NCI-H510A treated with DMSO at 0.1 percent for 48 hours (cell line): ENCODE measurements around the gene HSP90B1.

Source experiments
- DNase-seq: peaks from one replicate; lab custom pipeline; 2025; lab: John Stamatoyannopoulos, UW

Gene HSP90B1

DNA sequence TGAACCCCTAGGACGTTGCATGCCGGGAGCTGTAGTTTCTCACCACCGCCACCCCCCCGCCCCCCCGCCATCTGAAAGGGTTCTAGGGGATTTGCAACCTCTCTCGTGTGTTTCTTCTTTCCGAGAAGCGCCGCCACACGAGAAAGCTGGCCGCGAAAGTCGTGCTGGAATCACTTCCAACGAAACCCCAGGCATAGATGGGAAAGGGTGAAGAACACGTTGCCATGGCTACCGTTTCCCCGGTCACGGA lies 501 bp upstream of the HSP90B1 start:
- DNase-seq, result no peak

DNA sequence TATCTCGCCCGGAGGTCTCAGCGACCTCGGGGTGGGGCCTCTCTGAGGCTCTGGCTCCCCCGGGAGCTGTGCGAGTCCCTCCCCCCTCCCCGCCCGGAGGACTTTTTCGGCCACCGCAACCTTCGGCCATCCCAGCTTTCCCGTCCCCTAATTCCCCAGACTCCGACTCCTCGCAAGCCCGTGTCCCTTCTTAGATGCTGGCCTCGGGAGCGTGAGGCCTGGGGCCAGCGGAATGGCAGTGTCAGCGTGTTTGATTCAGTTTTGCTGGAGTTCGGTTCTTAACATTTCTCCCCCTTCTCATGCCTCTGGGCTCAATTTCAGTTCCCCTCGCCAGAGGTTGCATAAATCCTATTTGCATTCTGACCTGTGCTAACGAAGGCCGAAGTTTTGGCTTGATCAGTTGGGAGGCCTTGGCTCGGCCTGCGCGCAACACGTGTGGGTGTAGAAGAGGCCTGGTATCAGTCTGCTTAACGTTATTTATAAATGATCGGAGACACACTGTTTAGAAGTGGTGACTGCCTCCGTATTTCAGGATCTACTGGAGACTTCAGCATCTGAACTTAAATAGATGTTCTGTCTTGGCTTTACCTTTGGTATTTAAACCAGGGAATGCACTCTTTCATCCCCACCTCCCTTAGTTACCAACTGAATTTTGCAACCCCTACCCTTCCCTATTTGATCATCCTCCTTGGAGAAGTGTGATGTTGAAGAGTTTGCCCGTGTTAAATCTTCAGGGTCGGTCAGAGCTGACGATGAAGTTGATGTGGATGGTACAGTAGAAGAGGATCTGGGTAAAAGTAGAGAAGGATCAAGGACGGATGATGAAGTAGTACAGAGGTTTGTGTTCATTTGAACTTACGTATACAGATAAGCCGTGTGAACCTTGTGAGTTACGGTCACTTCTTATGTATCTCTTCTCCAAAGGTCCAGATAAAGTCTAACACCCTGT lies 851 bp downstream of the HSP90B1 start:
- no peak for DNase-seq

DNA sequence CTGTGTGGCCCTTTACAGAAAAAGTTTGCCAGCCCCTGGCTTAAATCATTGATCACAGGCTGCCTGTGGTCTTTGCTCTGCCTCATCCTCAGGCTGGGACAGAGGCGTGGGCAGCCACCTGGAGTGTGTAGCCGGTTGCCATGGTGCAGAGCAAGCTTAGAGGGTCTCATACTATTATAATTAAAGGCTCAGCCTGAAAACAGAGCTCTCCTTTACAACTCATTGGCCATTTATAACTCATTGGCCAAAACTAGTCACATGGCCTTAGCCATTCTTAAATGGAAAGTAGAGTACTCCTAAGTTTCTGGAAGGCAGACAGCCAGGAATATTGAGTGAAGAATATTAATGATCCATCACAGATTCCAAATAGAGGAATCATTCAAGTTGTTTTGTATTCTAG lies 3.0 kb downstream of the HSP90B1 start:
- no peak for DNase-seq

DNA sequence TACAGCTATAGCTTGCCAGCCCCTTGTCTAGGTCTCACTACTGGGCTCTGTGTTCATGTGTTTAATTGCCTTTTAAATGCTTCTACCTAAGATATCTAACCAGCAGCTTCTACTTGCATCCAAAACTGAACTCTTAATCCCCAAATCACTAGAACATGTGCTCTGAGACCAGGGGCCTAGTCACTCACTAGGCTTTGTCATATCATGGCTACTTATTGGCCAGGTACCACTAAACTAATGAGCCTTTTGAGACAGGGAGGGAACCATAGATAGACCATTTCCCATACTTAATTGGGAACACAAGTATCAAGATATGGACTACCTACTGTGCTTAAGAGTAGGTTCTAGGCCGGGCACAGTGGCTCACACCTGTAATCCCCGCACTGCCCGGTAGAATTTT lies 6.5 kb downstream of the HSP90B1 start:
- DNase-seq, result no peak

DNA sequence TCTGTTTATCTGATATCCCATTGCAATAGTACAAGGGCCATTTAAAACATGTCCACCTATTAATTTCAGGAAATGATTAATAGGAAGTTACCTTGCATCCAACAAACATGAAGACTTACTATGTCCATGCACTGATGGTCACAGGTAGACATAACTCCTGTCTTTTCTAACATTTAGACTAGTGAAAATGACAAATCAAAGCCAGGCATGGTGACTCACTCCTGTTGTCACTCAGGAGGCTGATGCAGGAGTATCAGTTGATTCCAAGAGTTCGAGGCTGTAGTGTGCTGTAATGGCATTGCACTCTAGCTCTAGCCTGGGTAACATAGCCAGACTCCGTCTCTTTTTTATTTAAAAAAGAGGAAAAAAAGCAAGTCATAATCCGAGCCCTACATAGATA lies 14.8 kb downstream of the HSP90B1 start:
- DNase-seq, result no peak

DNA sequence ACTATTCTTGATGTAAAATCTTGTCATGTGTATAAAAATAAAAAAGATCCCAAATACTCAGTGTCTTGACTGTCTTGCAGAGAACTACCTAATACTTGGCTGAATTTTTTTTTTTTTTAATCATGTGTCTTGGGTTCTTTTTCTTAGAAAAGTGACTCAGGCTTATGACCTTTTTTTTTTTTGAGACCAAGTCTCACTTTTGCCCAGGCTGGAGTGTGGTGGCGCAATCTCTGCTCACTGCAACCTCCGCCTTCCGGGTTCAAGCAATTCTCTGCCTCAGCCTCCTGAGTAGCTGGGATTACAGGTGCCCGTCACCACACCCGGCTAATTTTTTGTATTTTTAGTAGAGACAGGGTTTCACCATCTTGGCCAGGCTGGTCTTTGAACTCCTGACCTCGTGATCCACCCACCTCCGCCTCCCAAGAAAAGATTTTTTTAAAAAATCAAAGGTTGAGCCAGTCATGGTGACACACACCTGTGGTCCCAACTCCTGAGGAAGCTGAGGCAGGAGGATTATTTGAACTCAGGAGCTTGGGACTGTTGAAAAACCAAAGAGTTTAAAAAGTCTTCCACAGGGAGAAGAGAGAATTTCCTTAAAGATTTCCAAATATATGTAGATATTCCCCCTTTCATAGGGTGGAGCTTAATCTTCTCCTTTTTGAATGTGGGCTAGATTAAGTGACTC lies 17.8 kb downstream of the HSP90B1 start:
- DNase-seq, result no peak

DNA sequence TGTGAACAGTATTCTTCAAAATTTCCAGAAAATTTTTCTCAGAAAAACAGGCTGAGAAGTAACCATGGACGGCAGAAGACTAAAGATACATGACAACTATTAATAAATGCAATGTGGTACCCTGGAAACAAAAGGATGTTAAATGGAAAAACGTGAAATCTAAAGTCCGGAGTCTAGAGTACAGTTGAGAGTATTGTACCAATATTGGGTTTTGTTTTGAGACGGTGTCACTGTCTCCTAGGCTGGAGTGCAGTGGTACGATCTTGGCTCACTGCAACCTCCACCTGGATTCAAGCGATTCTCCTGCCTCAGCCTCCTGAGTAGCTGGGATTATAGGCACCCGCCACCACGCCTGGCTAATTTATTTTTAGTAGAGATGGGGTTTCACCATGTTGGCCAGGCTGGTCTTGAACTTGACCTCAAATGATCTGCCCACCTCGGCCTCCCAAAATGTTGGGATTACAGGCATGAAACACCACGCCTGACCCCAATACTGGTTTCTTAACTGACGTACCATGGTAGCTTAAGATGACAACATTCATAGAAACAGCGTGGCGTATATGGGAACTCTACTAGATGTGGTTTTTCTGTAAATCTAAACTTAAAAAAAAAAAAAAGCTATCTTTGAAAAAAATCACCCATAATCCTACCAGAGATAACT lies 18.7 kb downstream of the HSP90B1 start:
- DNase-seq, result no peak

DNA sequence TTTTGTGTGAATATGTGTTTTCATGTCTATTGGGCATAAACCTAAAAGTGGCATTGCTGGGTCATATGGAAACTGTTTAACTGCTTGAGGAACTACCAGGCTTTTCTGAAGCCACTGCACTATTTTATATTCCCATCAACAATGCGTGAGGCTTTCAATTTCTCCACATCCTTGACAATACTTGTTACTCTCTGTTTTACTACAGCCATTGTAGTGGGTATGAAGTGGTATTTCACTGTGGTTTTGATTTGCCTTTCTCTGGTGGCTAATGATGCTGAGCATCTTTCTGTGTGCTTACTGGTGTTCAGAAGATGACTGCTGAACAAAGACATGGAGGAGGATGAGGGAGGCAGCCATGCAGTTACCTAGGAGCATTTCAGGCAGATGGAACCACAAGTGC lies 22.3 kb downstream of the HSP90B1 start:
- no peak for DNase-seq

DNA sequence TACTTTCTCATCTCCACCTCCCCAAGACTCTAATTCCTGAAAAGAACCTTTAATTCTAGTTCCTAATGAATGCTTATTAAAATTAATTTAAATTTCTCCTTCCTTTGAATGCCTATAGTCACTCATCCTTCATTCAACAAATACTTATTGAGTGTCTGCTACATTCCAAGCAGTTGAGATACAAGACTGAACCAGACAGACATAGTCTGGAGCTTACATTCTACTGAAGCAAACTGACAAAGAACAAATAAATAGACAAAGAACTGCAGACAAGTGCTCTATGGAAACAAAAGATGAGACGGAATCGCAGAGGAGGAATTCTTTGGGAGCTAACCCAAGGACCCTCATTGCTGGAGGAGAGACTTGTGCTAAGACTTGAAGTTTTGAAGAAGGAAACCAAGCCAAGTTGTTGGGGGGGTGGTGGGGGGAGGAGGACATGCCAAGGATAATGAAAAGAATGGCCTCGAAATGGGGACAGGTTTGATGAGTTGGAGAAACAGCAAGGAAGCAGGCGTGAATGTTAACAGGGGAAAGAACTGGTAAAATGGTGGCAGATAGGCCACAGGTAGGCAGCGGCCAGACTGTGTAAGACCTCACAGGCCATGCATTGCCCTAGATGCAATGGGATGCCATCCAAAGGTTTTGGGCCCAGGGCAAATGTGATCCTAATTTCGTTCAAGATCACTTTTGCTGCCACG lies 25.8 kb downstream of the HSP90B1 start:
- DNase-seq, result no peak

DNA sequence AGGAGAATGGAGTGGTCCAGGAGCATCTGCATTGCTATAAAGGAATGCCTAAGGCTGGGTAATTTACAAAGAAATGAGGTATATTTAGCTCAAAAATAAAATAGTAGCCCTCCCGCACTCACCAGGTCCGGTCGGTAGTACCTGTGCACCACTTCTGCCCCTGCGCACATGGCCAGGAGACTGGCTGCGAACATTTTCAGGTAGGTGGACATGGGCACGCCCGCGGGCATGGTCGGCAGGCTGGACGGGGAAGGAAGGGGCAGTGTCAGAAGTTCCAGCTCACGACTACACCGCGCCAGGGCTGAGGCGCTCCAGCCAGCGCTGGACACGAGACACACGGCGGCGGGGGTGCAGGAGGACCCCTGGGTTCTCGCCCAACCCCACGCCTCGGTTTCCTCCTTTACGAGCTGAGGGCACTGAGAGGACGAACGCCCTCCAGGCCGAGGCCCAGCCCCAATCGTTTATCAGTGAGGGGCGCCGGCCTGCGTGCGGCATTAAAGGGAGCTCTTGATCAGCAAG lies 26.4 kb downstream of the HSP90B1 start:
- peak; percentile 27 for DNase-seq

DNA sequence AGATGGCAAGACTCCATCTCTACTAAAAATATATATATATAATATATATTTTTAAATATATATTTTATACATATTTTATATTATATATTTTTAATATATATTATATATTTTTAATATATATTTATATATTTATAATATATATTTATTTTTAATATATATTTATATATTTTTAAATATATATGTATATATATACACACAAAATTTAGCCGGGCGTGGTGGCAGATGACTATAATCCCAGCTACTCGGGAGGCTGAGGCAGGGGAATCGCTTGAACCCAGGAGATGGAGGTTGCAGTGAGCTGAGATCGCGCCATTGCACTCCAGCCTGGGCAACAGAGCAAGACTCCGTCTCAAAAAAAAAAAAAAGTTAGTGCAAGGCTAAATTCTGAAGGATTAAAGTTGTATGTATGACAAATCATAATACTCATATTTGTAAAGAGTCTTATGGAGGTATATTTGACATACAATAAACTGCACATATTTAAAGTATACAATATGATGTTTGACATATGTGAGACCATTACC lies 27.7 kb downstream of the HSP90B1 start:
- no peak for DNase-seq

DNA sequence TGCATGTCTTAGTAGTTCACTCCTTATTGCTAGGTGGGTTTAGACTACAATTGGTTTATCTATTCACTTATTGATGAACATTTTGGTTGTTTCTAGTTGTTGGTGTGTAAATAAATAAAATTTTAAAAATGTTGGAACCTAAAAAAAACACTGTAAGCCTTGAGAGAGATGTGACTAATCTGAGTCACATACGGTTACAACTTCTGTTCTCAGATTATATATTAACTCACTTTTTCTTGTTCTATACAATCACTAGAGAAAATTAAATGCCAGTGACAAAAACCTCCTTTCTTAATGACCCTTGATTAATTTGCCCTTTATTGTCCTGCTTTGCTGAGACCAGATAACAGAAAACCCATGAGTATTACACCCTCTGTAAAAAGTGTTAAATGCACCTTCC lies 28.4 kb downstream of the HSP90B1 start:
- DNase-seq, result no peak

DNA sequence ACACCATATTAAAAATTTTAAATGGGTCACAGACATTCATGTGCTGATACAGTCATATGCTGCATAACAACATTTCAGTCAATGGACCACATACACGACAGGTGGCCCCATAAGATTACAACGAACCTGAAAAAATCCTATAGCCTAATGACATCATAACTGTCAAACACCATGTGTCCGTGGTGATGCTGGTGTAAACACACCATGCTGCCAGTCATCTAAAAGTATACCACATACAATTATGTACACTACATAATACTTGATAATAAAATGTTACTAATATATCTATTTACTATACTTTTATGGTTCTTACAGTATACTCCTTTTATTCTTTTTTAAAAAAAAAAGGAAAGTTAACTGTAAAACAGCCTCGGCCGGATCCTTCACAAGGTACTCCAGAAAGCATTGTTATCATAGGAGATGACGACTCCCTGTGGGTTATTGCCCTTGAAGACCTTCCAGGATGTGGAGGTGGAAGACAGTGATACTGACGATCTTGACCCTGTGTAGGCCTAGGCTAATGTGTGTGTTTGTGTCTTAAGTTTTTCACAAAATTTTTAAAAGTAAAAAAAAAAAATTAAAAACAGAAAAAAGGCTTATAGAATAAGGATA lies 30.5 kb downstream of the HSP90B1 start:
- no peak for DNase-seq

DNA sequence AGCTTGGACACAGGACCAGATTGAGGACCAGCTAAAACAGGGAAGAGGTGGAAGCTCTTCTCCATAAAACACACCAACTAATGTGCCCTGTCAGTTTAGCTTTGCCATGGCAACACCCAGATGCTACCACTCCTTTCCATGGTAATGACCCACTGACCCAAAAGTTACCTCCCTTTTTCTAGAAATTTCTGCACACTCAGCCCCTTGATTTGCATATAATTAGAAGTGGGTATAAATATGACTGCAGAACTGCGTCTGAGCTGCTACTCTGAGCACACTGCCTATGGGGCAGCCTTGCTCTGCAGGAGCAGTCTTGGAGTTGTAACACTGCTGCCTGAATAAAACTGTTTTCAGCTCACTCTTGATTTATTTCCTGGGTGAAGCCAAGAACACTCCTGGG lies 32.3 kb downstream of the HSP90B1 start:
- DNase-seq, result no peak

DNA sequence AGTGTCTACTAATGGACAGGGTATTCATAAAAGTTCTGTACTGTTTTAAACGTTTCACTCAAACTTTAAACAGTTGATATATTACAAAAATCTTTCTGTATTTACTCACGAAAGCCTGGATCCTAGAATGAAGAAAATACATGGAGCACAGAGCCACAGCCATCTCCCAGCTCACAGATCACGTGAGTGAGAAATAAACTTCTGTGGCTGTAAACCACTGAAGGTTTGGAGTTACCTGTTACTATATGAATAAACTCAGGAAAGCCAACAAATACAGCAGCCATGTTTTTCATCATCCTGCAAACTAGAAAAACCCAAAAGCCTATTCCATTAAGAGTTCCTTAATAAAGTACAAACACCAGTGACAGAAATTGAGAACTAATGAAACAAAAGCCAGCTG lies 34.6 kb downstream of the HSP90B1 start:
- DNase-seq, result no peak

DNA sequence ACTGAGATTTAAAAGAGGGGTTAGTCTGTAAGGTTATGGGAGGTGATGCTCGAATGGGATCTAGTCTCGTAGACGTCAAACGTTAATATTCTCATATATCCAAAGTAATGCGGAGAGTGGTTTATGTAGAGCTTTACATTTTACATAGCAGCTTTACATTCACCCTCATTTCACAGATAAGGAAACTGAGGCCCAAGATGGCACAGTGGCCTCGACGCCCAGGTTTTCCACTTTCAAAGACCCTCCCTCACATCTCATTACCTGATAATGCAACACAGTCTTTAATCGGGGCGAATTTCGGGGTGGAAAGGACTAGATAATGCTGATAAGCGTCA lies 35.0 kb downstream of the HSP90B1 start:
- DNase-seq, result no peak

DNA sequence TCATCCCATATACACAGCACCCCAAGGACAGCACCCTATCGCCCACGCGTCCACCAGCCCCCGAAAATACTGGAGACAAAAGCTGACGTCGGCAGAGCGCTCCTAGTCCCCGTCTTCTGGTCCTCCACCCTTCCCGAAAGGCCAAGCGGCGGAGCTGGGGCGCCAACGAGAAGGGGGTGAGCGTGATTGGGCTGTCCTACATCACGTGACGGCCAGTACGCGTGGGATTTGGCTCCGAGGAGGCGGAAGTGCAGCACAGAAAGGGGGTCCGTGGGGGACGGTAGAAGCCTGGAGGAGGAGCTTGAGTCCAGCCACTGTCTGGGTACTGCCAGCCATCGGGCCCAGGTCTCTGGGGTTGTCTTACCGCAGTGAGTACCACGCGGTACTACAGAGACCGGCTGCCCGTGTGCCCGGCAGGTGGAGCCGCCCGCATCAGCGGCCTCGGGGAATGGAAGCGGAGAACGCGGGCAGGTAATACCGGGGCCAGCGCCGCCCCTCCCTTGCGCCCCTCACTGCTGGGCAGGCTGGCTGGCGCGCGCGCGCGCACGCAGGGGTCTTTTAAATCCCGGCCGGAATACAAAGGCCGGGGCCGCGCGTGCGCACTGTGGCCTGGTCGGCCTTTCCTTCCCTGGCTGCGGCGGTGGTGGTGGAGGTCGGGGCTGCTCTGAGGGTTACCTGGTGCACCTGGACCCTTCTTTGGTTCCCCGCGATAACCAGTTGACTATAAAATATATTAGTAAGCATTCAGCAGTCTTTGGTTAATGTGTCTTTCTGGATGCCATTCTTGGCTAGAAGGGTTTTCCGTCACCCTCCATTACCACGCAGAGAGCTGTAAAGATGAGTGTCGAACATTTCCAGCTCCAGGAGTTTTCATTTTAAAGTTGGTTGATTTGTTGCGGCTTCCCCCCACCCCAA lies 35.6 kb downstream of the HSP90B1 start, which contains the start of gene TDG:
TSS of gene TDG (plus strand) at position 283 of the 915 bp plus-strand sequence. CDS start at position 449, 166 bp downstream.
- peak; percentile 94 for DNase-seq

DNA sequence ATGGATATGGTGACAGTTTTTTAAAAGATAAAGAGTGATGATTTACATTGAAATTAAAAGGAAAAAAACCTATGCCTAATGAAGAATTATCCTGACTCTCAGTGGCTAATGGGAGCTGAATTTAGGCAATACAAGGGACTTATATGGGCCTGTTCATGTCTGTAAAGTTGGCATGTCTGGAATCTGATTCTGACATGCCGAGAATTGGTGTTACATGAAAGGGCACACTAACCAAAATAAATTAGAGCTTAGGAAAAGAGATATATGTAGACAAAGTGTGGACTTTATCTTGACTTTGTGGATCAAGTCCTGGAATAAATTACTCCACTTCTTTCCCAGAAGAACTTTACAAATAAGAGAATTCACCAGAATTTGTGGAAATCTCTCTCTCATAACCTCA lies 36.5 kb downstream of the HSP90B1 start:
- no peak for DNase-seq

DNA sequence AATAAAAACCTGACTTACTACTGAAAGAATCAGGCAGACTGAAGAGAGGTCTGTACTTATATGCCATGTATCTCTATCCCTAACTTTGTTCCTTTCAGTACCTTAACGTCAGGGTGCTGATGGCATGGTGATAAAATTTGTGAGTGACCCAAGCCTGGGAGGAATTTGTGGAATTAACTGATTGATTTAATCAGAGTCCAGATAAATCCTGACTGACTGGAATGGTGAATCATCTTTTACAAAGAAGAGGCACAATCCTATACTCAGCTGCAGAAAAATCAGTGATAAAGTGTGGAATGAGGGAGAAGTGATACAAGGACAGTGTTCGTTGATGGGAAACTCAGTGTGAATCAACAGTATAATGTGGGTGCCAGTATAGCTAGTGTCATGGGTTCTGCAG lies 39.2 kb downstream of the HSP90B1 start:
- no peak for DNase-seq

DNA sequence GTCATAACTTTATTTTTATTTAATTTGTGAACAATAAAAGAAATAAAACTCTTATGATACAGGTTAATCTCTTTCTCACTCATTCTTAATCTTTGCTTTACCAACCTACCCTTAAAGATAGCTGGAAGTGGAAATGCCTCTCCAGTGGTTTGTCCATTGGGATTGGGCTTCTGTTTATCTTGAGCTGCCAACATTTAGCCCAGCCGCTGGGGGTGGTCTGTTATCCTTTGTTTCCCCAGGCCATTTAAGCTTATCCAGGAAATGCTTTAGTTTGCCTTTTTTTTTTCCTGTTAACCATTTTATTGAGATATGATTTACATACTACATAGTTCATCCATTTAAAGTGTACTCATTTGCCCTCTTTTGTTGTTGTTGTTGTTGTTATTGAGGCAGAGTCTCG lies 43.7 kb downstream of the HSP90B1 start:
- DNase-seq, result no peak

DNA sequence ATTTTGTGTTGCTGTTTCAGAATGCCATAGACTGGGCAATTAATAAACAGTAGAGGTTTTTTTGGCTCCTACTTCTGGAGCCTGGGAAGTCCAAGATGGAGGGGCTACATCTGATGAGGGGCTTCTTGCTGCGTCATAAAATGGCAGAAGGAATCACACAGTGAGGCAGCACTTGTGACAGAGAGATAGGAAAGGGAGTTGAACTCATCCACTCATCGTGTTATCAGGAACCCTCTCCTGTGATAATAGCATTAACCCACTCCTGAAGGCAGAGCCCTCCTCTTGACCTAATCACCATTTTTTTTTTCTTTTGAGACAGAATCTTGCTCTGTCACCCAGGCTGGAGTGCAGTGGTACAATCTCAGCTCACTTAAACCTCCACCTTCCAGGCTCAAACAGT lies 45.2 kb downstream of the HSP90B1 start:
- DNase-seq, result no peak
